KMS-11 (cell line): ENCODE data around the gene GPR137C.
A peak's percentile ranks its signal among the peaks of the same experiment; 100 is the strongest.
"Not testable (repeated sequence)": the region's sequence is repeated elsewhere in the genome, so short reads cannot be mapped to it uniquely, and the experiment has no call there.

ENCODE experiments used
- H2AFZ ChIP-seq: fragments of 200-600 bp; sonication (generic); 2 replicates; pipeline ENCODE4 v1.6.1; 2016; ENCODE audit warnings: antibody characterized with exemption, mixed run types, low read depth
- H3K27ac ChIP-seq: fragments of 200-600 bp; sonication (generic); 2 replicates; pipeline ENCODE4 v1.6.1; 2016; ENCODE audit warnings: mild to moderate bottlenecking, mixed run types
- H3K27me3 ChIP-seq: fragments of 200-600 bp; sonication (generic); 2 replicates; pipeline ENCODE4 v1.6.1; 2017; ENCODE audit warnings: mild to moderate bottlenecking, low read depth, mixed run types, moderate library complexity; ENCODE audit not compliant: insufficient read depth
- H3K36me3 ChIP-seq: fragments of 200-600 bp; sonication (generic); 2 replicates; pipeline ENCODE4 v1.6.1; 2017; ENCODE audit warnings: mild to moderate bottlenecking, mixed run types; ENCODE audit not compliant: insufficient read depth
- H3K4me1 ChIP-seq: fragments of 200-600 bp; sonication (generic); 2 replicates; pipeline ENCODE4 v1.6.1; 2016; ENCODE audit warnings: mild to moderate bottlenecking, low read depth, mixed run types; ENCODE audit not compliant: poor library complexity, severe bottlenecking
- H3K4me2 ChIP-seq: fragments of 200-600 bp; sonication (generic); 2 replicates; pipeline ENCODE4 v1.7.0; 2016; ENCODE audit warnings: mild to moderate bottlenecking, mixed run types
- H3K4me3 ChIP-seq: fragments of 200-600 bp; sonication (generic); IDR thresholded peaks from 2 replicates; pipeline ENCODE4 v1.6.1; 2017; ENCODE audit warnings: low read depth, low read length, mixed read lengths; ENCODE audit not compliant: insufficient read depth
- H3K79me2 ChIP-seq: fragments of 200-600 bp; sonication (generic); 2 replicates; pipeline ENCODE4 v1.6.1; 2016; ENCODE audit warnings: low read depth, mixed run types; ENCODE audit not compliant: insufficient read depth
- H3K9ac ChIP-seq: fragments of 200-600 bp; sonication (generic); 2 replicates; pipeline ENCODE4 v1.6.1; 2016; ENCODE audit warnings: mild to moderate bottlenecking, mixed run types
- H4K20me1 ChIP-seq: fragments of 200-600 bp; sonication (generic); 2 replicates; pipeline ENCODE4 v1.6.1; 2016; ENCODE audit warnings: mild to moderate bottlenecking, mixed run types; ENCODE audit not compliant: insufficient read depth
- CTCF ChIP-seq: fragments of 200-600 bp; sonication (generic); conservative IDR thresholded peaks from 2 replicates; pipeline ENCODE4 v1.6.1; 2017; ENCODE audit warnings: low read depth, mild to moderate bottlenecking, antibody characterized with exemption, low read length, moderate library complexity, mixed read lengths

GPR137C gene

DNA sequence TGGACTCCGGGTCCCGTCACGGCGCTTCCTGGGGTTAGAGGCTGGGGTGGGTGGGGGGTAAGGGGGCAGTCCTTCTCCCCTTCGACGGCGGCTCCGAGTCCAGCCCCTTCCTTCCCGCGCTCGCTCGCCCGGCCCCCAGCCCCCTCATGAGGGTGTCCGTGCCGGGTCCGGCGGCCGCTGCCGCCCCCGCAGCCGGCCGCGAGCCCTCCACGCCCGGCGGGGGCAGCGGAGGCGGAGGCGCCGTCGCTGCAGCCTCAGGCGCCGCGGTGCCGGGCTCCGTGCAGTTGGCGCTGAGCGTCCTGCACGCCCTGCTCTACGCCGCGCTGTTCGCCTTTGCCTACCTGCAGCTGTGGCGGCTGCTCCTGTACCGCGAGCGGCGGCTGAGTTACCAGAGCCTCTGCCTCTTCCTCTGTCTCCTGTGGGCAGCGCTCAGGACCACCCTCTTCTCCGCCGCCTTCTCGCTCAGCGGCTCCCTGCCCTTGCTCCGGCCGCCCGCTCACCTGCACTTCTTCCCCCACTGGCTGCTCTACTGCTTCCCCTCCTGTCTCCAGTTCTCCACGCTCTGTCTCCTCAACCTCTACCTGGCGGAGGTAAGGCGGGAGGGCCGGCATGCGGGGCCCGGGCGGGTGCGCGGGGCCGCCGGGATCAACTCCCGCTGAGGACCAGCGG is 500 bp downstream of the GPR137C start:
- peak overlapping the region; percentile 91 for H2AFZ ChIP-seq

DNA sequence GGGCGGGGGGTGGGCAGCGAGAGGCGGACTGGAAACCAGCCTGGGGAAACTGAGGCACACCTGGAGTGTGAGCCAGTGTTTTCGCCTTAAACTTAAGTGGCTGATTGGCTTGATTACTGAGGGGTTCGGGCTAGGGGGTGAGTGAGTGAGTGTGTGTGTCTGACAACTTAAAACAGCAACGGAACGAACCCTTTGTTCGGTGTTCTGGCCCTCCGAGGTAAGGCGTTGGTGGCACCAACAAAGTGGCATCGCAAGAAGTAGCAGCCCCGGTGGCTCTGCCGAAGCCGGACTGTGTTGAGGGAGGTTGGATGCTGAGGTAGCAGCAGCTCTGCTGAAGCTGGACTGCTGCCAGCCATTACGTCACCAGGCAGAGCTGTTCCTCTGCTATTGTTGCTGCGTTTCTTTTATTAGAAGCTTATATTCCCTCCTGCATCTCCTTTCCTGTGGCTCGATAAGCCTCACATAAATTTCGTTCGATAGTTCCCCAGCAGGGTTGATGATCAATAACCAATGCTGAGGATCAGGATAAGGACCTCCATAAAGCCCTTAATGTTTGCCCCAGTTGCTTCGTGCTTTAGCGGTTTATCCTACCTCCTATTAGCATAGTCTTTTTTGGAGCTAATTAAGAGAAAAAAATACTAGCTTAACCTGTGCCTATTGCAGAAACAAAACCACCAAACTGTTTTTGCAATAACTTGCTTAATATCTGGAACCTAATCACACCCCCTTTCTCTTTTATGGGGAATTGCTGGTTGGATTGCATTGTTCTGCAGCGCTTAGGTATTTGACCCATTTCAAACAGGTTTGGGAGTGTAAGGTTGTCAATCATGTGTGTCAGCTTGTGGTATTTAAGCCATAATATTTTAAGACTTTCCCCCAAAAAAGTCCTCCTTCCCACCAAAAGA is 1.3 kb downstream of the GPR137C start:
- no peaks in the 10 kb centered on the region for H3K36me3 ChIP-seq
- H3K4me1 ChIP-seq, result peaks cover 17% of the 10 kb centered on the region
- H3K79me2 ChIP-seq, result peaks cover 10% of the 10 kb centered on the region; the same call in 1 of the 2 replicates
- no peak overlapping the region for H3K4me3 ChIP-seq
- peak overlapping the region; percentile 41; the same call in 1 of the 2 replicates for H3K9ac ChIP-seq
- no peaks in the 10 kb centered on the region for H3K27me3 ChIP-seq
- H3K4me2 ChIP-seq, result peak overlapping the region; percentile 75
- H2AFZ ChIP-seq, result peak overlapping the region; percentile 91
- no peak overlapping the region for H3K27ac ChIP-seq
- H4K20me1 ChIP-seq, result no peaks in the 10 kb centered on the region
- no peak for TF ChIP-seq CTCF

More for the DNA sequence above, 500 bp downstream of the GPR137C start:
- Histone ChIP-seq H3K36me3 (no peaks in the 10 kb centered on the region), H3K4me2 (peak overlapping the region; percentile 75), H3K27ac (no peak overlapping the region), H3K27me3 (no peaks in the 10 kb centered on the region), H3K4me1 (peaks cover 17% of the 10 kb centered on the region), H4K20me1 (no peaks in the 10 kb centered on the region), H3K9ac (peak overlapping the region; percentile 41; the same call in 1 of the 2 replicates), H3K4me3 (no peak overlapping the region), H3K79me2 (peaks cover 10% of the 10 kb centered on the region; the same call in 1 of the 2 replicates)
- no peak for TF ChIP-seq CTCF

- no peak overlapping the region for H3K9ac ChIP-seq
- no peaks in the 10 kb centered on the region for H3K27me3 ChIP-seq
- no peaks in the 10 kb centered on the region for H3K79me2 ChIP-seq
- no peak overlapping the region for H3K4me2 ChIP-seq
- H3K27ac ChIP-seq, result no peak overlapping the region
- H4K20me1 ChIP-seq, result no peaks in the 10 kb centered on the region
- H3K4me1 ChIP-seq, result peaks cover 8% of the 10 kb centered on the region
- H3K36me3 ChIP-seq, result no peaks in the 10 kb centered on the region
- no peak for TF ChIP-seq CTCF
- H3K4me3 ChIP-seq, result no peak overlapping the region
- H2AFZ ChIP-seq, result no peak overlapping the region
These were observed 6.1 kb downstream of the GPR137C start for GRCh38 chr14:52558688-52559087.

DNA sequence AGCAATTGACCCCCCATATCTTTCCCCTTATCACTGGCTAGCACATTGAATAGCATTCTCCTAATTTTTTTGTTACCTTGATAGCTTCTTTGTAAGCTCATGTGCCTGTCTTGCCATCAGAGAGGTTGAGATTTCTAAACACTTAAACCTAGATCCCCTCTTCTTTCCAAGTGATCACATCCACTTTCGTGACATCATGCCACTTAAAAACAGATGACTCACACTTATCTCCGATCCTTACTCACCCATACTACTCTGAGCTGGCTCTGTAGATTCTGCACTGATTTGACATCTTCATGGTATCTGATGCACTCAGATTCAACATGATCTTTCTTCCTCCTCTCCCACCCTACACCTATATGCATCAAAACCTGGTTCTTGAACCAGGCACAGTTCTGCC is 10.5 kb downstream of the GPR137C start:
- Histone ChIP-seq H3K4me1 (no peaks in the 10 kb centered on the region), H3K79me2 (no peaks in the 10 kb centered on the region), H2AFZ (no peak overlapping the region), H3K36me3 (no peaks in the 10 kb centered on the region), H3K4me2 (no peak overlapping the region), H3K4me3 (no peak overlapping the region), H3K27ac (no peak overlapping the region), H3K9ac (no peak overlapping the region), H4K20me1 (no peaks in the 10 kb centered on the region), H3K27me3 (no peaks in the 10 kb centered on the region)
- no peak for TF ChIP-seq CTCF

- H3K27ac ChIP-seq, H3K9ac ChIP-seq, H2AFZ ChIP-seq, H3K4me3 ChIP-seq, H3K4me2 ChIP-seq, H3K27me3 ChIP-seq, H3K36me3 ChIP-seq, H4K20me1 ChIP-seq, H3K79me2 ChIP-seq, H3K4me1 ChIP-seq: not testable (repeated sequence)
These were observed 15.8 kb downstream of the GPR137C start for GRCh38 chr14:52568454-52568853.
